Measurements from ENCODE around the gene AHRR.

AHRR gene

GRCh38 chr5:449151-449550, 127.6 kb downstream of the AHRR start:
- peaks cover 71% of the 10 kb centered on the region for H3K4me1 Mint-ChIP-seq
- ATAC-seq (no peak), DNase-seq (ENCODE audit: low spot score in 2 of 2) (no peak)
- H3K4me3 Mint-ChIP-seq: no peak overlapping the region
- H3K36me3 Mint-ChIP-seq: peaks cover 99% of the 10 kb centered on the region
- H3K27ac Mint-ChIP-seq: peak overlapping the region; percentile 30
- peaks cover 8% of the 10 kb centered on the region for H3K9me3 Mint-ChIP-seq

GRCh38 chr5:451587-452458, 130.3 kb downstream of the AHRR start:
- Mint-ChIP-seq H3K9me3 (peaks cover 8% of the 10 kb centered on the region), H3K36me3 (peaks cover 100% of the 10 kb centered on the region), H3K4me3 (no peak overlapping the region), H3K4me1 (peaks cover 60% of the 10 kb centered on the region), H3K27ac (peak overlapping the region; percentile 72)
- no peak for ATAC-seq
- DNase-seq (ENCODE audit: low spot score in 2 of 2): no peak

GRCh38 chr5:452978-453710, 131.6 kb downstream of the AHRR start:
- DNase-seq (ENCODE audit: low spot score in 2 of 2) (no peak), ATAC-seq (no peak)
- Mint-ChIP-seq H3K9me3 (peaks cover 8% of the 10 kb centered on the region), H3K4me1 (peaks cover 54% of the 10 kb centered on the region), H3K27ac (peak overlapping the region; percentile 72), H3K36me3 (peaks cover 99% of the 10 kb centered on the region), H3K4me3 (no peak overlapping the region)

GRCh38 chr5:453725-454481, 132.4 kb downstream of the AHRR start:
- ATAC-seq (no peak), DNase-seq (ENCODE audit: low spot score in 2 of 2) (no peak)
- H3K36me3 Mint-ChIP-seq: peaks cover 99% of the 10 kb centered on the region
- H3K9me3 Mint-ChIP-seq: peaks cover 8% of the 10 kb centered on the region
- peak overlapping the region; percentile 62 for H3K27ac Mint-ChIP-seq
- H3K4me1 Mint-ChIP-seq: peaks cover 54% of the 10 kb centered on the region
- H3K4me3 Mint-ChIP-seq: no peak overlapping the region

- Mint-ChIP-seq H3K9me3 (peaks cover 8% of the 10 kb centered on the region), H3K4me3 (no peak overlapping the region), H3K27ac (no peak overlapping the region), H3K36me3 (peaks cover 99% of the 10 kb centered on the region), H3K4me1 (peaks cover 58% of the 10 kb centered on the region)
- DNase-seq (ENCODE audit: low spot score in 2 of 2) (no peak), ATAC-seq (no peak)
Measured at GRCh38 chr5:454936-455335, 133.4 kb downstream of the AHRR start.

- peaks cover 67% of the 10 kb centered on the region for H3K4me1 Mint-ChIP-seq
- DNase-seq (ENCODE audit: low spot score in 2 of 2): no peak
- no peak overlapping the region for H3K4me3 Mint-ChIP-seq
- H3K36me3 Mint-ChIP-seq: peaks cover 99% of the 10 kb centered on the region
- no peak overlapping the region for H3K27ac Mint-ChIP-seq
- H3K9me3 Mint-ChIP-seq: peaks cover 8% of the 10 kb centered on the region
- no peak for ATAC-seq
Measured at GRCh38 chr5:455806-456205, 134.3 kb downstream of the AHRR start.

- ATAC-seq: no peak
- no peak overlapping the region for H3K4me3 Mint-ChIP-seq
- H3K36me3 Mint-ChIP-seq: peaks cover 99% of the 10 kb centered on the region
- peaks cover 68% of the 10 kb centered on the region for H3K4me1 Mint-ChIP-seq
- H3K27ac Mint-ChIP-seq: peak overlapping the region; percentile 45
- DNase-seq (ENCODE audit: low spot score in 2 of 2): no peak
- H3K9me3 Mint-ChIP-seq: peaks cover 6% of the 10 kb centered on the region
Measured at GRCh38 chr5:456351-457194, 135.1 kb downstream of the AHRR start.

GRCh38 chr5:457195-457961, 135.9 kb downstream of the AHRR start:
- Mint-ChIP-seq H3K9me3 (peaks cover under 1% of the 10 kb centered on the region), H3K4me1 (peaks cover 69% of the 10 kb centered on the region), H3K27ac (peak overlapping the region; percentile 95), H3K36me3 (peaks cover 99% of the 10 kb centered on the region), H3K4me3 (no peak overlapping the region)
- ATAC-seq (no peak), DNase-seq (ENCODE audit: low spot score in 2 of 2) (no peak)

- H3K4me1 Mint-ChIP-seq: peaks cover 63% of the 10 kb centered on the region
- H3K4me3 Mint-ChIP-seq: peak overlapping the region; percentile 50
- no peaks in the 10 kb centered on the region for H3K9me3 Mint-ChIP-seq
- peak overlapping the region; percentile 95 for H3K27ac Mint-ChIP-seq
- H3K36me3 Mint-ChIP-seq: peaks cover 99% of the 10 kb centered on the region
- peak; percentile 91 for ATAC-seq
- DNase-seq (ENCODE audit: low spot score in 2 of 2): peak in 1 of 2 donors; percentile 74
Measured at GRCh38 chr5:458547-459353, 137.2 kb downstream of the AHRR start.

- Mint-ChIP-seq H3K9me3 (no peaks in the 10 kb centered on the region), H3K4me1 (peaks cover 65% of the 10 kb centered on the region), H3K27ac (peak overlapping the region; percentile 95), H3K4me3 (peak overlapping the region; percentile 50), H3K36me3 (peaks cover 97% of the 10 kb centered on the region)
- no peak for ATAC-seq
- no peak for DNase-seq (ENCODE audit: low spot score in 2 of 2)
Measured at GRCh38 chr5:459562-460272, 138.2 kb downstream of the AHRR start.

- H3K36me3 Mint-ChIP-seq: peaks cover 92% of the 10 kb centered on the region
- no peak for ATAC-seq
- no peak for DNase-seq (ENCODE audit: low spot score in 2 of 2)
- peak overlapping the region; percentile 95 for H3K27ac Mint-ChIP-seq
- peak overlapping the region; percentile 50 for H3K4me3 Mint-ChIP-seq
- no peaks in the 10 kb centered on the region for H3K9me3 Mint-ChIP-seq
- peaks cover 65% of the 10 kb centered on the region for H3K4me1 Mint-ChIP-seq
Measured at GRCh38 chr5:460273-460625, 138.7 kb downstream of the AHRR start.

GRCh38 chr5:462051-462481, 140.6 kb downstream of the AHRR start:
- peaks cover 74% of the 10 kb centered on the region for H3K36me3 Mint-ChIP-seq
- no peak for ATAC-seq
- H3K27ac Mint-ChIP-seq: peak overlapping the region; percentile 26
- peaks cover 56% of the 10 kb centered on the region for H3K4me1 Mint-ChIP-seq
- no peak overlapping the region for H3K4me3 Mint-ChIP-seq
- H3K9me3 Mint-ChIP-seq: no peaks in the 10 kb centered on the region
- DNase-seq (ENCODE audit: low spot score in 2 of 2): no peak

- Mint-ChIP-seq H3K36me3 (peaks cover 63% of the 10 kb centered on the region), H3K27ac (peak overlapping the region; percentile 26), H3K4me1 (peaks cover 49% of the 10 kb centered on the region), H3K4me3 (no peak overlapping the region), H3K9me3 (no peaks in the 10 kb centered on the region)
- DNase-seq (ENCODE audit: low spot score in 2 of 2): no peak
- no peak for ATAC-seq
Measured at GRCh38 chr5:463301-463700, 141.8 kb downstream of the AHRR start.

Measured in stimulated activated effector memory CD8-positive, alpha-beta T cell treated with anti-CD3 and anti-CD28 coated beads, Interleukin-12 subunit alpha, Interleukin-12 subunit beta, amount 100 ng/mL, for 72 hours (primary cell).